ENCODE data around the gene ECPAS.

Gene ECPAS

DNA sequence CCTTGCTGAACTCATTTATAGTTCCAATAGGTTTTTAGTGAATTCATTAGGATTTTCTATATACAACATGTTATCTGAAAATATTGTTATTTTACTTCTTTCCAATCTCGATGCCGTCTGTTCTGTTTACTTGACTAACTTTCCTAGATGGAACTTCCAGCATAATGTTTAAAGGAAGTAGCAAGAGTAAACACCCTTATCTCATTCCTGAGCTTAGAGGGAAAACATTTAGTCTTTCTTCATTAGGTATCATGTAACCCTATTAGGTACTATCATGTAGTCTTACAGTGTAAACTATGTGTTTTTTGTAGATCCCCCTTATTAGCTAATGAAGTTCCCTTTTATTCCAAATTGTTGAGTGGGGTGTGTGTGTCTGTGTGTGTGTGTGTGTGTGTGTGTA, 131.6 kb downstream of the ECPAS start:
- Histone ChIP-seq H3K9me3 (ENCODE audit: insufficient read depth, low read length) (no peaks in the 10 kb centered on the region), H3F3A (ENCODE audit: insufficient read depth) (no peaks in the 10 kb centered on the region), H2AFZ (ENCODE audit: low read depth, low read length, severe bottlenecking) (no peak overlapping the region), H3K4me3 (ENCODE audit: insufficient read depth, low read length, poor library complexity, severe bottlenecking) (no peak overlapping the region), H3K9ac (ENCODE audit: low read length) (no peak overlapping the region), H3K9me2 (replicated peaks; ENCODE audit: insufficient read depth, low read length) (no peaks in the 10 kb centered on the region), H3K4me2 (ENCODE audit: low read depth, low read length, poor library complexity, severe bottlenecking) (no peak overlapping the region), H3K79me2 (ENCODE audit: insufficient read depth, low read length) (no peaks in the 10 kb centered on the region), H3K36me3 (ENCODE audit: low read length) (no peaks in the 10 kb centered on the region), H3K27me3 (ENCODE audit: low read length) (no peaks in the 10 kb centered on the region), H4K20me1 (ENCODE audit: low read depth, low read length) (no peaks in the 10 kb centered on the region), H3K27ac (ENCODE audit: low read depth, low read length) (no peak overlapping the region)
- TF ChIP-seq EZH2phosphoT487 (conservative IDR thresholded peaks at IDR 0.05; ENCODE audit: low read length) = no peak
- TF ChIP-seq, protein P1, sequence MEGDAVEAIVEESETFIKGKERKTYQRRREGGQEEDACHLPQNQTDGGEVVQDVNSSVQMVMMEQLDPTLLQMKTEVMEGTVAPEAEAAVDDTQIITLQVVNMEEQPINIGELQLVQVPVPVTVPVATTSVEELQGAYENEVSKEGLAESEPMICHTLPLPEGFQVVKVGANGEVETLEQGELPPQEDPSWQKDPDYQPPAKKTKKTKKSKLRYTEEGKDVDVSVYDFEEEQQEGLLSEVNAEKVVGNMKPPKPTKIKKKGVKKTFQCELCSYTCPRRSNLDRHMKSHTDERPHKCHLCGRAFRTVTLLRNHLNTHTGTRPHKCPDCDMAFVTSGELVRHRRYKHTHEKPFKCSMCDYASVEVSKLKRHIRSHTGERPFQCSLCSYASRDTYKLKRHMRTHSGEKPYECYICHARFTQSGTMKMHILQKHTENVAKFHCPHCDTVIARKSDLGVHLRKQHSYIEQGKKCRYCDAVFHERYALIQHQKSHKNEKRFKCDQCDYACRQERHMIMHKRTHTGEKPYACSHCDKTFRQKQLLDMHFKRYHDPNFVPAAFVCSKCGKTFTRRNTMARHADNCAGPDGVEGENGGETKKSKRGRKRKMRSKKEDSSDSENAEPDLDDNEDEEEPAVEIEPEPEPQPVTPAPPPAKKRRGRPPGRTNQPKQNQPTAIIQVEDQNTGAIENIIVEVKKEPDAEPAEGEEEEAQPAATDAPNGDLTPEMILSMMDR (IDR thresholded peaks at IDR 0.05; ENCODE audit: insufficient read depth, low read length, poor library complexity, severe bottlenecking) = no peak

DNA sequence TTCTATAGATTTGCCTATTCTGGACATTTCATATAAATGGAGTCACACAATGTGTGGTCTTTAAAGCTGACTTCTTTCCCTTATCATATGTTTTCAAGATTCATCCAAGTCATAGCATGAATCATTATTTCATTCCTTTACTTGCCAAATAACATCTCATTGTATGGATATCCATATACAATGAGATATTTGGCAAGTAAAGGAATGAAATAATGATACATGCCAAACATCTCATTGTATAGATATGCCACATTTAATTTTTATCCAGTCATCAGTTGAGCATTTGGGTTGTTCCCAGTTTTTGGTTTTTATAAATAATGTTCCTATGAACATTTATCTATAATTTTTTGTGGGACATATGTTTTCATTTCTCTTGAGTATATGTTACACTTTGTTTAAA, 133.6 kb downstream of the ECPAS start:
- H3K4me2 ChIP-seq (ENCODE audit: low read depth, low read length, poor library complexity, severe bottlenecking) = no peak overlapping the region
- no peak overlapping the region for H3K9ac ChIP-seq (ENCODE audit: low read length)
- H3K9me3 ChIP-seq (ENCODE audit: insufficient read depth, low read length) = no peaks in the 10 kb centered on the region

DNA sequence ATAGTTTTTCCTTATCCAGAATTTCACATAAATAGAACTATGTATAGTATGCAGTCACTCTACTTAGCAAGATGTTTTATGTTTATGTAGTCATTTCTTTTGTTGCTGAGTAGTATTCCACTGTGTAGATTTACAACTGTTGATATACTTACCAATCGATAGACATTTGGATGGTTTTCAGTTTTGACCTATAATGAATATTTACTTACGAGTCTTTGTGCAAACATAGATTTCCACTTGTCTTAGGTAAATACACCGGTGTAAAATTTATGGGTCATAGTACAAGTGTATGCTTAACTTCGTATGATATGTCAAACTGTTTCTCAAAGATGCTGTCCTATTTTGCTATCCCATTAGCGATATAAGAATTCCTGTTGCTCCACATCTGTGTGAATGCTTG, 134.4 kb downstream of the ECPAS start:
- H3K4me2 ChIP-seq (ENCODE audit: low read depth, low read length, poor library complexity, severe bottlenecking) = no peak overlapping the region
- TF ChIP-seq, protein P1 (IDR thresholded peaks at IDR 0.05; ENCODE audit: insufficient read depth, low read length, poor library complexity, severe bottlenecking) = no peak
- TF ChIP-seq EZH2phosphoT487 (conservative IDR thresholded peaks at IDR 0.05; ENCODE audit: low read length) = no peak
- no peak overlapping the region for H3K9ac ChIP-seq (ENCODE audit: low read length)
- no peak overlapping the region for H3K4me3 ChIP-seq (ENCODE audit: insufficient read depth, low read length, poor library complexity, severe bottlenecking)
- H4K20me1 ChIP-seq (ENCODE audit: low read depth, low read length) = no peaks in the 10 kb centered on the region
- H3K9me2 ChIP-seq (replicated peaks; ENCODE audit: insufficient read depth, low read length) = no peaks in the 10 kb centered on the region
- H3K27ac ChIP-seq (ENCODE audit: low read depth, low read length) = no peak overlapping the region
- no peaks in the 10 kb centered on the region for H3F3A ChIP-seq (ENCODE audit: insufficient read depth)
- no peaks in the 10 kb centered on the region for H3K9me3 ChIP-seq (ENCODE audit: insufficient read depth, low read length)
- no peaks in the 10 kb centered on the region for H3K79me2 ChIP-seq (ENCODE audit: insufficient read depth, low read length)
- no peaks in the 10 kb centered on the region for H3K36me3 ChIP-seq (ENCODE audit: low read length)
- H3K27me3 ChIP-seq (ENCODE audit: low read length) = no peaks in the 10 kb centered on the region
- no peak overlapping the region for H2AFZ ChIP-seq (ENCODE audit: low read depth, low read length, severe bottlenecking)

More for the DNA sequence above, 133.6 kb downstream of the ECPAS start:
- H2AFZ ChIP-seq (ENCODE audit: low read depth, low read length, severe bottlenecking) = no peak overlapping the region
- H4K20me1 ChIP-seq (ENCODE audit: low read depth, low read length) = no peaks in the 10 kb centered on the region
- TF ChIP-seq, protein P1 (IDR thresholded peaks at IDR 0.05; ENCODE audit: insufficient read depth, low read length, poor library complexity, severe bottlenecking) = no peak
- no peak for TF ChIP-seq EZH2phosphoT487 (conservative IDR thresholded peaks at IDR 0.05; ENCODE audit: low read length)
- H3K27me3 ChIP-seq (ENCODE audit: low read length) = no peaks in the 10 kb centered on the region
- no peaks in the 10 kb centered on the region for H3K36me3 ChIP-seq (ENCODE audit: low read length)
- no peaks in the 10 kb centered on the region for H3F3A ChIP-seq (ENCODE audit: insufficient read depth)
- no peak overlapping the region for H3K4me3 ChIP-seq (ENCODE audit: insufficient read depth, low read length, poor library complexity, severe bottlenecking)
- H3K27ac ChIP-seq (ENCODE audit: low read depth, low read length) = no peak overlapping the region
- H3K9me2 ChIP-seq (replicated peaks; ENCODE audit: insufficient read depth, low read length) = no peaks in the 10 kb centered on the region
- no peaks in the 10 kb centered on the region for H3K79me2 ChIP-seq (ENCODE audit: insufficient read depth, low read length)

Data from SU-DHL-6 (cell line).